Activated gamma-delta T cell (primary cell): ENCODE measurements around the gene UBASH3B.

Experiments used
- DNase-seq: peaks from one replicate; lab custom pipeline; 2025; lab: John Stamatoyannopoulos, UW

UBASH3B gene

GRCh38 chr11:122647736-122648275, 7.7 kb upstream of the UBASH3B start:
- no peak for DNase-seq

- no peak for DNase-seq
Measured at GRCh38 chr11:122649116-122649515, 6.4 kb upstream of the UBASH3B start.

- no peak for DNase-seq
Measured at GRCh38 chr11:122650619-122651018, 4.9 kb upstream of the UBASH3B start.

- no peak for DNase-seq
Measured at GRCh38 chr11:122652495-122652894, 3.0 kb upstream of the UBASH3B start.

GRCh38 chr11:122653916-122654585, 1.5 kb upstream of the UBASH3B start:
- DNase-seq, result no peak

- DNase-seq, result peak; percentile 36
Measured at GRCh38 chr11:122656073-122656630, 630 bp downstream of the UBASH3B start.

GRCh38 chr11:122656631-122657101, 1.1 kb downstream of the UBASH3B start:
- no peak for DNase-seq

GRCh38 chr11:122659676-122660554, 4.4 kb downstream of the UBASH3B start:
- DNase-seq, result no peak

GRCh38 chr11:122661182-122661945, 5.8 kb downstream of the UBASH3B start:
- DNase-seq, result no peak

- DNase-seq, result no peak
Measured at GRCh38 chr11:122663056-122663740, 7.7 kb downstream of the UBASH3B start.

GRCh38 chr11:122663764-122664163, 8.2 kb downstream of the UBASH3B start:
- DNase-seq, result no peak

- no peak for DNase-seq
Measured at GRCh38 chr11:122664188-122664587, 8.7 kb downstream of the UBASH3B start.

GRCh38 chr11:122665861-122666260, 10.3 kb downstream of the UBASH3B start:
- DNase-seq, result no peak

GRCh38 chr11:122666743-122667142, 11.2 kb downstream of the UBASH3B start:
- no peak for DNase-seq

GRCh38 chr11:122668562-122669090, 13.1 kb downstream of the UBASH3B start:
- no peak for DNase-seq

- DNase-seq, result no peak
Measured at GRCh38 chr11:122670131-122670530, 14.6 kb downstream of the UBASH3B start.

- DNase-seq, result no peak
Measured at GRCh38 chr11:122671400-122671891, 15.9 kb downstream of the UBASH3B start.

GRCh38 chr11:122672892-122673291, 17.4 kb downstream of the UBASH3B start:
- DNase-seq, result no peak

GRCh38 chr11:122673701-122674100, 18.2 kb downstream of the UBASH3B start:
- no peak for DNase-seq

- DNase-seq, result no peak
Measured at GRCh38 chr11:122676638-122677037, 21.1 kb downstream of the UBASH3B start.

- no peak for DNase-seq
Measured at GRCh38 chr11:122677256-122677655, 21.7 kb downstream of the UBASH3B start.
